ENCODE data around the gene CCL28. TPM values are rescaled to one million over a fixed set of nuclear protein-coding genes. Genes with fewer than 3 reads are reported as not detected.

The CCL28 gene
- total RNA-seq, 1 experiment from 2014 or later: 0.18 TPM

GRCh38 chr5:43362725-43363435 lies 49.3 kb downstream of the CCL28 start:
- H3K9me3 ChIP-seq (replicated peaks): no peaks in the 10 kb centered on the region
- no peaks in the 10 kb centered on the region for H3K36me3 ChIP-seq
- H3K4me3 ChIP-seq: no peak overlapping the region
- H3K4me1 ChIP-seq (replicated peaks): no peaks in the 10 kb centered on the region
- no peak overlapping the region for H3K27ac ChIP-seq
- no peaks in the 10 kb centered on the region for H3K27me3 ChIP-seq (replicated peaks)
- no peak for DNase-seq (ENCODE audit: low read depth in 1 of 2, low spot score in 2 of 2)

GRCh38 chr5:43358726-43359125 lies 53.5 kb downstream of the CCL28 start:
- no peaks in the 10 kb centered on the region for H3K4me1 ChIP-seq (replicated peaks)
- H3K27ac ChIP-seq: no peak overlapping the region
- no peaks in the 10 kb centered on the region for H3K36me3 ChIP-seq
- no peaks in the 10 kb centered on the region for H3K27me3 ChIP-seq (replicated peaks)
- no peak for DNase-seq (ENCODE audit: low read depth in 1 of 2, low spot score in 2 of 2)
- H3K9me3 ChIP-seq (replicated peaks): no peaks in the 10 kb centered on the region
- H3K4me3 ChIP-seq: no peak overlapping the region

- no peaks in the 10 kb centered on the region for H3K4me1 ChIP-seq (replicated peaks)
These were observed 53.9 kb downstream of the CCL28 start for GRCh38 chr5:43358301-43358700.

GRCh38 chr5:43357878-43358281 lies 54.3 kb downstream of the CCL28 start:
- Histone ChIP-seq H3K36me3 (no peaks in the 10 kb centered on the region), H3K4me1 (replicated peaks) (no peaks in the 10 kb centered on the region), H3K9me3 (replicated peaks) (no peaks in the 10 kb centered on the region), H3K4me3 (no peak overlapping the region), H3K27me3 (replicated peaks) (no peaks in the 10 kb centered on the region), H3K27ac (no peak overlapping the region)
- DNase-seq (ENCODE audit: low read depth in 1 of 2, low spot score in 2 of 2): no peak

More at GRCh38 chr5:43358301-43358700, 53.9 kb downstream of the CCL28 start:
- H3K36me3 ChIP-seq: no peaks in the 10 kb centered on the region
- H3K4me3 ChIP-seq: no peak overlapping the region
- no peak for DNase-seq (ENCODE audit: low read depth in 1 of 2, low spot score in 2 of 2)
- no peaks in the 10 kb centered on the region for H3K9me3 ChIP-seq (replicated peaks)
- no peaks in the 10 kb centered on the region for H3K27me3 ChIP-seq (replicated peaks)
- H3K27ac ChIP-seq: no peak overlapping the region

- no peak for DNase-seq (ENCODE audit: low read depth in 1 of 2, low spot score in 2 of 2)
These were observed 55.1 kb downstream of the CCL28 start for GRCh38 chr5:43357067-43357466.

GRCh38 chr5:43354774-43355173 lies 57.4 kb downstream of the CCL28 start:
- Histone ChIP-seq H3K27me3 (replicated peaks) (no peaks in the 10 kb centered on the region), H3K9me3 (replicated peaks) (no peaks in the 10 kb centered on the region), H3K4me1 (replicated peaks) (no peaks in the 10 kb centered on the region), H3K4me3 (no peak overlapping the region), H3K27ac (no peak overlapping the region), H3K36me3 (no peaks in the 10 kb centered on the region)
- DNase-seq (ENCODE audit: low read depth in 1 of 2, low spot score in 2 of 2): no peak

More at GRCh38 chr5:43357067-43357466, 55.1 kb downstream of the CCL28 start:
- Histone ChIP-seq H3K9me3 (replicated peaks) (no peaks in the 10 kb centered on the region), H3K27ac (no peak overlapping the region), H3K36me3 (no peaks in the 10 kb centered on the region), H3K27me3 (replicated peaks) (no peaks in the 10 kb centered on the region), H3K4me3 (no peak overlapping the region), H3K4me1 (replicated peaks) (no peaks in the 10 kb centered on the region)

GRCh38 chr5:43353668-43354067 lies 58.5 kb downstream of the CCL28 start:
- Histone ChIP-seq H3K4me1 (replicated peaks) (no peaks in the 10 kb centered on the region), H3K27me3 (replicated peaks) (no peaks in the 10 kb centered on the region), H3K9me3 (replicated peaks) (no peaks in the 10 kb centered on the region), H3K4me3 (no peak overlapping the region), H3K36me3 (no peaks in the 10 kb centered on the region), H3K27ac (no peak overlapping the region)
- no peak for DNase-seq (ENCODE audit: low read depth in 1 of 2, low spot score in 2 of 2)

GRCh38 chr5:43352915-43353314 lies 59.3 kb downstream of the CCL28 start:
- no peaks in the 10 kb centered on the region for H3K27me3 ChIP-seq (replicated peaks)

GRCh38 chr5:43352131-43352530 lies 60.1 kb downstream of the CCL28 start:
- Histone ChIP-seq H3K36me3 (no peaks in the 10 kb centered on the region), H3K9me3 (replicated peaks) (no peaks in the 10 kb centered on the region), H3K27ac (no peak overlapping the region), H3K27me3 (replicated peaks) (no peaks in the 10 kb centered on the region), H3K4me1 (replicated peaks) (no peaks in the 10 kb centered on the region), H3K4me3 (no peak overlapping the region)
- no peak for DNase-seq (ENCODE audit: low read depth in 1 of 2, low spot score in 2 of 2)

More at GRCh38 chr5:43352915-43353314, 59.3 kb downstream of the CCL28 start:
- Histone ChIP-seq H3K36me3 (no peaks in the 10 kb centered on the region), H3K9me3 (replicated peaks) (no peaks in the 10 kb centered on the region), H3K4me1 (replicated peaks) (no peaks in the 10 kb centered on the region), H3K4me3 (no peak overlapping the region), H3K27ac (no peak overlapping the region)
- DNase-seq (ENCODE audit: low read depth in 1 of 2, low spot score in 2 of 2): no peak

GRCh38 chr5:43348861-43349363 lies 63.3 kb downstream of the CCL28 start:
- Histone ChIP-seq H3K9me3 (replicated peaks) (no peaks in the 10 kb centered on the region), H3K27ac (no peak overlapping the region), H3K4me3 (no peak overlapping the region), H3K4me1 (replicated peaks) (no peaks in the 10 kb centered on the region), H3K36me3 (no peaks in the 10 kb centered on the region), H3K27me3 (replicated peaks) (no peaks in the 10 kb centered on the region)
- no peak for DNase-seq (ENCODE audit: low read depth in 1 of 2, low spot score in 2 of 2)

- no peak overlapping the region for H3K4me3 ChIP-seq
- no peaks in the 10 kb centered on the region for H3K9me3 ChIP-seq (replicated peaks)
- no peak for DNase-seq (ENCODE audit: low read depth in 1 of 2, low spot score in 2 of 2)
- no peaks in the 10 kb centered on the region for H3K36me3 ChIP-seq
- H3K4me1 ChIP-seq (replicated peaks): no peaks in the 10 kb centered on the region
- H3K27me3 ChIP-seq (replicated peaks): no peaks in the 10 kb centered on the region
- H3K27ac ChIP-seq: no peak overlapping the region
These were observed 64.0 kb downstream of the CCL28 start for GRCh38 chr5:43348207-43348606.

GRCh38 chr5:43338862-43339261 lies 73.3 kb downstream of the CCL28 start:
- no peak overlapping the region for H3K4me3 ChIP-seq
- H3K9me3 ChIP-seq (replicated peaks): no peaks in the 10 kb centered on the region; the same call in 1 of the 2 replicates
- no peaks in the 10 kb centered on the region for H3K36me3 ChIP-seq
- no peaks in the 10 kb centered on the region for H3K27me3 ChIP-seq (replicated peaks)
- DNase-seq (ENCODE audit: low read depth in 1 of 2, low spot score in 2 of 2): no peak
- H3K4me1 ChIP-seq (replicated peaks): no peaks in the 10 kb centered on the region
- no peak overlapping the region for H3K27ac ChIP-seq

- no peak overlapping the region for H3K4me3 ChIP-seq
- no peak overlapping the region for H3K27ac ChIP-seq
- no peak for DNase-seq (ENCODE audit: low read depth in 1 of 2, low spot score in 2 of 2)
- no peaks in the 10 kb centered on the region for H3K27me3 ChIP-seq (replicated peaks)
- H3K9me3 ChIP-seq (replicated peaks): no peaks in the 10 kb centered on the region; the same call in 1 of the 2 replicates
- H3K4me1 ChIP-seq (replicated peaks): no peaks in the 10 kb centered on the region
- no peaks in the 10 kb centered on the region for H3K36me3 ChIP-seq
These were observed 76.0 kb downstream of the CCL28 start for GRCh38 chr5:43336159-43336558.

- no peak overlapping the region for H3K27ac ChIP-seq
- H3K4me1 ChIP-seq (replicated peaks): no peaks in the 10 kb centered on the region
- H3K4me3 ChIP-seq: no peak overlapping the region
- no peak for DNase-seq (ENCODE audit: low read depth in 1 of 2, low spot score in 2 of 2)
- no peaks in the 10 kb centered on the region; the same call in 1 of the 2 replicates for H3K9me3 ChIP-seq (replicated peaks)
- no peaks in the 10 kb centered on the region for H3K36me3 ChIP-seq
- H3K27me3 ChIP-seq (replicated peaks): no peaks in the 10 kb centered on the region
These were observed 76.5 kb downstream of the CCL28 start for GRCh38 chr5:43335681-43336080.

Measured in SJSA1 (cell line).